Measurements from ENCODE around the gene SRSF5. TPM values are rescaled to one million over a fixed set of nuclear protein-coding genes. Genes with fewer than 3 reads are reported as not detected.

Gene SRSF5
- total and polyA plus RNA-seq, 2 of the 8 experiments (the other 6 are each of a cell fraction or from before 2014, with no cell fraction given): 101 to 238 TPM

DNA sequence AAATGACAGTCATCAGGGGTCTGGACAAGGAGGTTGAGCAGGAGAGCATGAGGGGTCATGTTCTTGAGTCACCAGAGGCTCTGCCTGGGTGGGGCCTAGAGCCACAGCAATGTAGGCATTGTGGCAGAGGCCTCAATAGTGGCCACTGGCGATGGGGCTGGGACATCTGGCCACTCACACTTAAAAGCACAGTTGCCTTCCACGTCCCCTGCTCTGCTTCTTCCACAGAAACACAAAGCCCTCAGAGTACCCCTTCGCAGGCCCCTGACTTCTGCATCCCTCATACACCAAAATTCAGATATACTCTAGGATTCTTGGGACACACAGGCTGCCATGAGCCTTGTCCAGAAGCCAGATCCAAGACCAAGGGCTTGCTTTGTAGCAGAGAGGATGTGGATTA is 27.8 kb downstream of the SRSF5 start:
- no peak overlapping the region for H3K9ac ChIP-seq (replicated peaks in 1 of 4; ENCODE audit: extremely low read depth in 1 of 4, low read depth in 3 of 4, low read length in 3 of 4)
- WGBS, 2 experiments (ENCODE audit: extremely low coverage in 1 of 2, insufficient coverage in 1 of 2, insufficient read length in 1 of 2, insufficient replicate concordance in 2 of 2, low coverage in 1 of 2, low lambda C conversion rate in 2 of 2, missing lambda C conversion rate in 1 of 2): 92% methylated on average over 3 of the region's 3 CpGs; no CpG with 5 or more reads in 1 of the 2 experiments
- TF ChIP-seq NANOG (IDR thresholded peaks at IDR 0.05; ENCODE audit: insufficient read depth, low read depth, low read length, poor library complexity, severe bottlenecking): no peak
- TF ChIP-seq EP300 (IDR thresholded peaks at IDR 0.05; ENCODE audit: borderline replicate concordance in 1 of 2, low read depth in 2 of 2, low read length in 2 of 2): no peak
- TF ChIP-seq E2F6 (IDR thresholded peaks at IDR 0.05): no peak
- no peak for TF ChIP-seq HDAC2 (IDR thresholded peaks at IDR 0.05; ENCODE audit: borderline replicate concordance in 1 of 2, low read depth in 2 of 2, low read length in 2 of 2)
- TF ChIP-seq KDM5A (IDR thresholded peaks at IDR 0.05; ENCODE audit: low read length): no peak
- no peak for TF ChIP-seq SIX5 (IDR thresholded peaks at IDR 0.05; ENCODE audit: low read depth, low read length)
- TF ChIP-seq SP2 (IDR thresholded peaks at IDR 0.05; ENCODE audit: low read length): no peak
- TF ChIP-seq JUN (IDR thresholded peaks at IDR 0.05; ENCODE audit: low read depth, low read length): no peak
- no peak for TF ChIP-seq RNF2 (IDR thresholded peaks at IDR 0.05; ENCODE audit: borderline replicate concordance, low read depth, low read length, missing control alignments, poor library complexity, severe bottlenecking)
- TF ChIP-seq TAF1 (IDR thresholded peaks at IDR 0.05; ENCODE audit: low read depth, low read length): no peak
- no peak for TF ChIP-seq TEAD4 (IDR thresholded peaks at IDR 0.05; ENCODE audit: low read depth, low read length)
- no peak for TF ChIP-seq SIRT6 (IDR thresholded peaks at IDR 0.05; ENCODE audit: low read length)
- no peak for TF ChIP-seq BACH1 (IDR thresholded peaks at IDR 0.05; ENCODE audit: low read length)
- TF ChIP-seq KDM4A (IDR thresholded peaks at IDR 0.05; ENCODE audit: low read depth, low read length, severe bottlenecking): no peak

More for the DNA sequence above, 27.8 kb downstream of the SRSF5 start:
- Histone ChIP-seq H3K27ac (ENCODE audit: low read depth, low read length) (no peak overlapping the region), H2AK5ac (ENCODE audit: low read depth, low read length) (0 out of 2 replicates have a peak overlapping the region, but pooled peaks have one; percentile 39), H3K9me3 (ENCODE audit: insufficient read depth in 2 of 2, low read depth in 1 of 2, low read length in 1 of 2) (0 out of 4 replicates have a peak, but pooled peaks cover 0 to 4% of the 10 kb centered on the region in 2 experiments), H3K79me2 (ENCODE audit: control insufficient read depth in 1 of 2, insufficient read depth in 2 of 2, low read length in 2 of 2) (no peaks in the 10 kb centered on the region), H3K4me1 (replicated peaks in 1 of 4; ENCODE audit: control insufficient read depth in 3 of 4, insufficient read depth in 4 of 4, low read length in 3 of 4) (peaks cover 0 to 5% (median 2%) of the 10 kb centered on the region in 4 experiments; a peak in 3 of 7 replicates), H3K14ac (ENCODE audit: insufficient read length) (no peak overlapping the region), H4K8ac (ENCODE audit: extremely low read depth, insufficient read depth, low read length) (no peak overlapping the region), H2AFZ (ENCODE audit: low read length) (no peak overlapping the region), H2BK20ac (ENCODE audit: low read length) (no peak overlapping the region), H3K27me3 (replicated peaks in 1 of 4; ENCODE audit: control insufficient read depth in 3 of 4, extremely low read depth in 1 of 4, insufficient read depth in 3 of 4, low read length in 3 of 4) (no peaks in the 10 kb centered on the region), H3K23ac (ENCODE audit: insufficient read length) (no peak overlapping the region), H3K36me3 (ENCODE audit: control insufficient read depth in 2 of 4, insufficient read depth in 4 of 4, low read length in 3 of 4) (no peaks in the 10 kb centered on the region), H4K91ac (replicated peaks; ENCODE audit: insufficient read length, low read length) (no peak overlapping the region), H3K23me2 (ENCODE audit: low read depth, low read length) (no peaks in the 10 kb centered on the region), H3K4me2 (ENCODE audit: insufficient read depth in 1 of 2, low read depth in 2 of 2, low read length in 2 of 2) (no peak overlapping the region), H2BK12ac (ENCODE audit: low read depth, low read length) (no peak overlapping the region), H3K79me1 (ENCODE audit: low read depth, low read length) (no peaks in the 10 kb centered on the region), H3K4me3 (ENCODE audit: extremely low read depth in 1 of 4, insufficient read depth in 2 of 4, low read depth in 3 of 4, low read length in 4 of 4) (no peak overlapping the region), H2BK15ac (ENCODE audit: low read length) (no peak overlapping the region), H3K4ac (replicated peaks; ENCODE audit: insufficient read length, low read depth, low read length) (no peak overlapping the region), H3K56ac (replicated peaks; ENCODE audit: insufficient read length, low read depth, low read length) (no peak overlapping the region), H2BK120ac (replicated peaks; ENCODE audit: low read depth, low read length) (no peak overlapping the region), H4K5ac (ENCODE audit: insufficient read length, low read depth, low read length) (no peak overlapping the region), H4K20me1 (replicated peaks in 1 of 2; ENCODE audit: control insufficient read depth in 1 of 2, insufficient read depth in 2 of 2, low read length in 2 of 2) (no peaks in the 10 kb centered on the region), H2BK5ac (ENCODE audit: low read depth, low read length) (no peak overlapping the region), H3K18ac (ENCODE audit: extremely low read depth, low read length) (no peak overlapping the region)
- FAIRE-seq (no peak), DNase-seq (ENCODE audit: low read depth in 1 of 2, low spot score in 2 of 2) (no peak)
- ChIA-PET POLR2A (ENCODE audit: partially characterized antibody) (no interaction called here), CTCF (ENCODE audit: partially characterized antibody) (no interaction called here)

All from H1 (cell line).